Adrenal gland (tissue), 19 donors: ENCODE results near the gene RAI14. TPM values are rescaled to one million over a fixed set of nuclear protein-coding genes. Genes with fewer than 3 reads are reported as not detected.

Experiments used
- DNase-seq, 7 donors: peaks; one replicate each; pipeline ENCODE4 v3.0.0-alpha.2; 2019 to 2020
- H3K27ac ChIP-seq, 5 donors: fragments of 200-600 bp; sonication (generic) in 4 of 5; 1 replicate in 3 of 5; 2 replicates in 2 of 5; pipeline versions ENCODE4 v1.5.1 to v1.8.0; 2016 to 2020; ENCODE audit warnings: mild to moderate bottlenecking in 1 of 5
- H3K27me3 ChIP-seq: fragments of 200-600 bp; 2 replicates; pipeline ENCODE4 v1.8.0; 2021
- H3K36me3 ChIP-seq, 2 donors: fragments of 200-600 bp; replicated peaks in 1 of 2; 1 replicate in 1 of 2; 2 replicates in 1 of 2; pipeline versions ENCODE4 v1.5.1 to v1.8.0; 2018 to 2022
- H3K4me1 ChIP-seq, 2 donors: fragments of 200-600 bp; replicated peaks in 1 of 2; 1 replicate in 1 of 2; 2 replicates in 1 of 2; pipeline versions ENCODE4 v1.5.1 to v1.8.0; 2018 to 2021
- H3K4me3 ChIP-seq, 4 donors: fragments of 200-600 bp; sonication (generic) in 3 of 4; one replicate each; pipeline ENCODE4 v1.5.1; 2016 to 2018
- H3K9me3 ChIP-seq, 3 donors: fragments of 200-600 bp; sonication (generic) in 1 of 3; replicated peaks in 1 of 3; 1 replicate in 2 of 3; 2 replicates in 1 of 3; pipeline versions ENCODE4 v1.5.1 to v1.8.0; 2016 to 2021
- CTCF ChIP-seq, 6 experiments: fragments of 450-650 bp in 4 of 6; fragments of 200-600 bp in 2 of 6; sonication (generic) in 1 of 6; IDR thresholded peaks; 1 replicate in 5 of 6; 2 replicates in 1 of 6; pipeline versions ENCODE4 v1.5.1 to v1.8.0; 2016 to 2021; ENCODE audit warnings: antibody characterized with exemption in 6 of 6, mild to moderate bottlenecking in 2 of 6, moderate library complexity in 1 of 6
- POLR2A ChIP-seq, 2 donors: fragments of 450-650 bp; IDR thresholded peaks; one replicate each; pipeline ENCODE4 v1.6.1; 2017; ENCODE audit warnings: antibody characterized with exemption in 2 of 2, mild to moderate bottlenecking in 2 of 2, moderate library complexity in 1 of 2
- WGBS, 4 donors: extraction: QIAGEN DNeasy Blood & Tissue Kit in 2 of 4; methylation state at CpG; one replicate each; pipeline versions ENCODE4 v1.1.5 to v1.1.7; 2013 to 2017; 5-methylcytosine and 5-hydroxymethylcytosine counted together
- intact Hi-C, 2 donors: fragments of 100-400 bp; cut with DNase I; formaldehyde crosslinking; loops; one replicate each; pipeline versions ENCODE4 v1.14.1 to v1.15.0; 2022 to 2023
- long read RNA-seq, 10 donors: library from polyadenylated mRNA in 3 of 10; unstranded in 2 of 10; stranded (forward) in 1 of 10; transcript quantifications; one replicate each; pipeline ENCODE4 v2.0.0 and lab custom pipeline, GENCODE V29; 2021 to 2026
- polyA plus RNA-seq, 3 donors: library from polyadenylated mRNA; stranded (reverse); fragments of 200-250 nt in 2 of 3; fragments of 350-450 nt in 1 of 3; fragmentation: Illumina TruSeq in 1 of 3; extraction: RNeasy Lipid Tissue Mini Kit (QIAGEN cat#74804) in 1 of 3; gene quantifications; one replicate each; pipeline ENCODE4 v1.2.3, GENCODE V29; 2013 to 2014
- total RNA-seq, 9 donors: library from RNA; depleted of rRNA in 4 of 9; stranded (reverse); fragments of >200 nt in 4 of 9; fragments of 120-200 nt in 1 of 9; fragmentation: NEBNext Ultra II Directional in 1 of 9; extraction: Animal tissue kit (Norgen Biotek cat#: 25700) in 1 of 9; gene quantifications; one replicate each; pipeline versions ENCODE4 v1.1.0 to v1.2.4, GENCODE V29; 2013 to 2023
- donor health status: healthy with polysubstance abuse.
- donor health status: Bipolar disorder and iron deficiency.
- donor health status: DM: yes; HTN: yes; CAD: no.
- donor health status: DM: no; HTN: no; CAD: no.
- donor health status: DM: no; HTN: no; CAD: no.
- donor health status: DM: yes; HTN: yes; CAD: no.

Gene RAI14
- total RNA-seq (100 to 1,000 TPM in 1 of 9 donors, 10 to 100 TPM in 8; 12.5 to 158 (median 33.1) TPM), polyA plus RNA-seq (10 to 100 TPM in 2 of 3 donors, 1 to 10 TPM in 1; 9.1 to 26.1 (median 13.5) TPM)
- long read RNA-seq, donor 1, full-length matches to known transcripts, result 2 of 2 reads
- long read RNA-seq, donor 1, partial matches to known transcripts, result 0 of 2 reads
- long read RNA-seq, donor 1, other reads (novel, unspliced or antisense), result 0 of 2 reads
- long read RNA-seq, donor 2, partial matches to known transcripts, result 0 of 1 reads
- long read RNA-seq, donor 2, other reads (novel, unspliced or antisense), result 0 of 1 reads
- long read RNA-seq, donor 3, full-length matches to known transcripts, result 2 of 2 reads
- long read RNA-seq, donor 3, partial matches to known transcripts, result 0 of 2 reads
- long read RNA-seq, donor 3, other reads (novel, unspliced or antisense), result 0 of 2 reads
- long read RNA-seq, donor 4, partial matches to known transcripts, result 5 of 7 reads
- long read RNA-seq, donor 4, other reads (novel, unspliced or antisense), result 0 of 7 reads
- long read RNA-seq, donor 5, full-length matches to known transcripts, result 33 of 38 reads
- long read RNA-seq, donor 5, partial matches to known transcripts, result 0 of 38 reads
- long read RNA-seq, donor 5, other reads (novel, unspliced or antisense), result 5 of 38 reads
- long read RNA-seq, donor 6, full-length matches to known transcripts, result 1 of 8 reads
- long read RNA-seq, donor 6, partial matches to known transcripts, result 2 of 8 reads
- long read RNA-seq, donor 6, other reads (novel, unspliced or antisense), result 5 of 8 reads
- long read RNA-seq, donor 7, partial matches to known transcripts, result 0 of 1 reads
- long read RNA-seq, donor 7, other reads (novel, unspliced or antisense), result 0 of 1 reads
- long read RNA-seq, donor 8, full-length matches to known transcripts, result 4 of 4 reads
- long read RNA-seq, donor 8, partial matches to known transcripts, result 0 of 4 reads
- long read RNA-seq, donor 8, other reads (novel, unspliced or antisense), result 0 of 4 reads
- long read RNA-seq, donor 9, full-length matches to known transcripts, result 5 of 5 reads
- long read RNA-seq, donor 9, partial matches to known transcripts, result 0 of 5 reads
- long read RNA-seq, donor 9, other reads (novel, unspliced or antisense), result 0 of 5 reads
- long read RNA-seq, donor 10, result 0 reads

GRCh38 chr5:34656001-34656699 lies at the start of gene RAI14:
Gene RAI14 (plus strand): TSS chr5:34656328. CDS start chr5:34686920, 30,592 bp downstream.
- TF ChIP-seq CTCF (IDR thresholded peaks at IDR 0.05), result no peak
- TF ChIP-seq POLR2A (IDR thresholded peaks at IDR 0.05), result peak; percentile 38 to 62
- WGBS, 4 donors, result 0 to 1% (median 0%) methylated on average over 3 to 79 of the region's 79 CpGs
- Histone ChIP-seq H3K36me3 (no peaks in the 10 kb centered on the region), H3K27me3 (no peaks in the 10 kb centered on the region), H3K9me3 (no peaks in the 10 kb centered on the region), H3K4me1 (peaks cover 0 to 18% of the 10 kb centered on the region in 2 donors), H3K4me3 (peak within 1 kb of the TSS; percentile 2 to 97 (median 70)), H3K27ac (peak within 1 kb of the TSS; percentile 50 to 95 (median 81))
- intact Hi-C loops, result loop anchor here in 1 of 2 donors (10.0 kb wide), 1 partner anchor 131 kb away; no protein-coding TSS in a partner anchor
- DNase-seq, result peak; percentile 79 to 85 (median 81)

GRCh38 chr5:34608368-34608767 lies 47.8 kb upstream of the RAI14 start:
- intact Hi-C loops, result no loop called here

GRCh38 chr5:34608859-34609648 lies 47.1 kb upstream of the RAI14 start:
- Histone ChIP-seq H3K27me3 (no peaks in the 10 kb centered on the region), H3K9me3 (no peaks in the 10 kb centered on the region), H3K4me1 (peaks cover 8 to 10% of the 10 kb centered on the region in 2 donors), H3K4me3 (no peak overlapping the region), H3K27ac (peak overlapping the region in 4 of 5 donors; percentile 40 to 74 (median 70)), H3K36me3 (no peaks in the 10 kb centered on the region)
- peak; percentile 33 to 66 (median 49) for DNase-seq
- intact Hi-C loops, result no loop called here
- 19 to 22% (median 21%) methylated on average over 3 of the region's 3 CpGs for WGBS, 4 donors
- TF ChIP-seq POLR2A (IDR thresholded peaks at IDR 0.05) (no peak), CTCF (IDR thresholded peaks at IDR 0.05) (no peak)

More at GRCh38 chr5:34608368-34608767, 47.8 kb upstream of the RAI14 start:
- TF ChIP-seq POLR2A (IDR thresholded peaks at IDR 0.05), result no peak
- no peak for TF ChIP-seq CTCF (IDR thresholded peaks at IDR 0.05)
- Histone ChIP-seq H3K27ac (peak overlapping the region in 4 of 5 donors; percentile 43 to 74 (median 70)), H3K9me3 (no peaks in the 10 kb centered on the region), H3K4me1 (peaks cover 8 to 10% of the 10 kb centered on the region in 2 donors), H3K36me3 (no peaks in the 10 kb centered on the region), H3K4me3 (no peak overlapping the region), H3K27me3 (no peaks in the 10 kb centered on the region)
- DNase-seq, result no peak
- WGBS, 4 donors, result 70 to 79% (median 72%) methylated on average over 3 of the region's 3 CpGs
